ENCODE data around the gene GNG7.
"Not testable (repeated sequence)": the region's sequence is repeated elsewhere in the genome, so short reads cannot be mapped to it uniquely, and the experiment has no call there.

GNG7 gene

GRCh38 chr19:2569596-2570465, 132.7 kb downstream of the GNG7 start:
- no peak for DNase-seq (ENCODE audit: low read depth)
- H3K4me3 ChIP-seq (ENCODE audit: low read depth, low read length): no peak overlapping the region
- no peak for TF ChIP-seq CTCF (IDR thresholded peaks at IDR 0.05; ENCODE audit: low read depth, low read length, missing control alignments)
- in situ Hi-C loops (cut with HindIII; ENCODE audit: low sequenced_read_pairs): no loop called here

GRCh38 chr19:2567996-2568395, 134.5 kb downstream of the GNG7 start:
- no peak overlapping the region for H3K4me3 ChIP-seq (ENCODE audit: low read depth, low read length)
- TF ChIP-seq CTCF (IDR thresholded peaks at IDR 0.05; ENCODE audit: low read depth, low read length, missing control alignments): no peak
- no peak for DNase-seq (ENCODE audit: low read depth)
- in situ Hi-C loops (cut with HindIII; ENCODE audit: low sequenced_read_pairs): no loop called here

GRCh38 chr19:2567580-2567979, 134.9 kb downstream of the GNG7 start:
- no peak for TF ChIP-seq CTCF (IDR thresholded peaks at IDR 0.05; ENCODE audit: low read depth, low read length, missing control alignments)
- no peak overlapping the region for H3K4me3 ChIP-seq (ENCODE audit: low read depth, low read length)
- DNase-seq (ENCODE audit: low read depth): no peak
- in situ Hi-C loops (cut with HindIII; ENCODE audit: low sequenced_read_pairs): no loop called here

GRCh38 chr19:2563546-2563945, 138.9 kb downstream of the GNG7 start:
- H3K4me3 ChIP-seq (ENCODE audit: low read depth, low read length); DNase-seq (ENCODE audit: low read depth); in situ Hi-C loops (cut with HindIII; ENCODE audit: low sequenced_read_pairs): not testable (repeated sequence)

- no peak for TF ChIP-seq CTCF (IDR thresholded peaks at IDR 0.05; ENCODE audit: low read depth, low read length, missing control alignments)
- in situ Hi-C loops (cut with HindIII; ENCODE audit: low sequenced_read_pairs): no loop called here
- no peak for DNase-seq (ENCODE audit: low read depth)
- no peak overlapping the region for H3K4me3 ChIP-seq (ENCODE audit: low read depth, low read length)
These were observed 140.6 kb downstream of the GNG7 start for GRCh38 chr19:2561895-2562294.

GRCh38 chr19:2561221-2561620, 141.3 kb downstream of the GNG7 start:
- DNase-seq (ENCODE audit: low read depth): no peak
- TF ChIP-seq CTCF (IDR thresholded peaks at IDR 0.05; ENCODE audit: low read depth, low read length, missing control alignments): no peak
- H3K4me3 ChIP-seq (ENCODE audit: low read depth, low read length): no peak overlapping the region
- in situ Hi-C loops (cut with HindIII; ENCODE audit: low sequenced_read_pairs): no loop called here

- no peak for TF ChIP-seq CTCF (IDR thresholded peaks at IDR 0.05; ENCODE audit: low read depth, low read length, missing control alignments)
- no peak overlapping the region for H3K4me3 ChIP-seq (ENCODE audit: low read depth, low read length)
- no peak for DNase-seq (ENCODE audit: low read depth)
- in situ Hi-C loops (cut with HindIII; ENCODE audit: low sequenced_read_pairs): no loop called here
These were observed 142.1 kb downstream of the GNG7 start for GRCh38 chr19:2560369-2560768.
